ENCODE results near the gene GALE.

GALE gene

GRCh38 chr1:23824711-23825075, 24.1 kb upstream of the GALE start:
- in situ Hi-C loops (cut with MboI; ENCODE audit: low sequenced_read_pairs, unreplicated experiment), result no loop called here
- no peak for TF ChIP-seq CTCF (IDR thresholded peaks at IDR 0.05; ENCODE audit: borderline replicate concordance, control extremely low read depth, extremely low read depth, insufficient read depth, missing control alignments)
- DNase-seq (ENCODE audit: low spot score), result no peak

GRCh38 chr1:23823767-23824166, 23.2 kb upstream of the GALE start:
- no peak for TF ChIP-seq CTCF (IDR thresholded peaks at IDR 0.05; ENCODE audit: borderline replicate concordance, control extremely low read depth, extremely low read depth, insufficient read depth, missing control alignments)
- in situ Hi-C loops (cut with MboI; ENCODE audit: low sequenced_read_pairs, unreplicated experiment), result no loop called here
- DNase-seq (ENCODE audit: low spot score), result no peak

GRCh38 chr1:23817633-23818032, 17.1 kb upstream of the GALE start:
- in situ Hi-C loops (cut with MboI; ENCODE audit: low sequenced_read_pairs, unreplicated experiment), result no loop called here
- DNase-seq (ENCODE audit: low spot score), result no peak
- no peak for TF ChIP-seq CTCF (IDR thresholded peaks at IDR 0.05; ENCODE audit: borderline replicate concordance, control extremely low read depth, extremely low read depth, insufficient read depth, missing control alignments)

GRCh38 chr1:23816906-23817305, 16.4 kb upstream of the GALE start:
- in situ Hi-C loops (cut with MboI; ENCODE audit: low sequenced_read_pairs, unreplicated experiment), result no loop called here
- no peak for DNase-seq (ENCODE audit: low spot score)
- no peak for TF ChIP-seq CTCF (IDR thresholded peaks at IDR 0.05; ENCODE audit: borderline replicate concordance, control extremely low read depth, extremely low read depth, insufficient read depth, missing control alignments)

GRCh38 chr1:23816361-23816760, 15.8 kb upstream of the GALE start:
- no peak for TF ChIP-seq CTCF (IDR thresholded peaks at IDR 0.05; ENCODE audit: borderline replicate concordance, control extremely low read depth, extremely low read depth, insufficient read depth, missing control alignments)
- DNase-seq (ENCODE audit: low spot score), result no peak
- in situ Hi-C loops (cut with MboI; ENCODE audit: low sequenced_read_pairs, unreplicated experiment), result no loop called here

- no peak for DNase-seq (ENCODE audit: low spot score)
- in situ Hi-C loops (cut with MboI; ENCODE audit: low sequenced_read_pairs, unreplicated experiment), result loop anchor here (5.0 kb wide), 1 partner anchor 103 kb away; no protein-coding TSS in a partner anchor
- TF ChIP-seq CTCF (IDR thresholded peaks at IDR 0.05; ENCODE audit: borderline replicate concordance, control extremely low read depth, extremely low read depth, insufficient read depth, missing control alignments), result no peak
These were observed 13.5 kb upstream of the GALE start for GRCh38 chr1:23814016-23814415.
